GM19099 (cell line): ENCODE data around the gene ZNF829.
A peak's percentile ranks its signal among the peaks of the same experiment; 100 is the strongest.

Experiments
- POLR2A ChIP-seq: IDR thresholded peaks from 3 replicates; pipeline ENCODE4 v1.6.1; 2011; ENCODE audit warnings: low read depth; ENCODE audit not compliant: insufficient read length; ENCODE audit errors: extremely low read depth

ZNF829 gene

GRCh38 chr19:36849701-36850558 is 66.2 kb downstream of the ZNF829 start:
- peak; percentile 62 for TF ChIP-seq POLR2A

- no peak for TF ChIP-seq POLR2A
These were observed 68.1 kb downstream of the ZNF829 start for GRCh38 chr19:36847968-36848367.

- no peak for TF ChIP-seq POLR2A
These were observed 77.2 kb downstream of the ZNF829 start for GRCh38 chr19:36838784-36839324.
